ENCODE data around the gene AKR1E2. TPM values are rescaled to one million over a fixed set of nuclear protein-coding genes. Genes with fewer than 3 reads are reported as not detected.

AKR1E2 gene
- total and polyA plus RNA-seq, 2 donors (not counting 1 experiment from before 2014, with no cell fraction given): 0.42 TPM; not detected in 1

- Histone ChIP-seq H3K9ac (ENCODE audit: low read length) (no peak overlapping the region), H3K4me1 (ENCODE audit: control insufficient read depth in 2 of 2, insufficient read depth in 2 of 2, low read length in 2 of 2) (no peaks in the 10 kb centered on the region), H3K4me2 (replicated peaks; ENCODE audit: low read depth, low read length, poor library complexity, severe bottlenecking) (no peak overlapping the region), H3K27me3 (replicated peaks in 1 of 4; ENCODE audit: control extremely low read depth in 1 of 4, control insufficient read depth in 3 of 4, insufficient read depth in 4 of 4, low read length in 3 of 4) (peaks cover 0 to 4% (median 0%) of the 10 kb centered on the region in 4 experiments), H2AFZ (ENCODE audit: insufficient read depth, low read depth, low read length, poor library complexity, severe bottlenecking) (no peak overlapping the region), H3K4me3 (ENCODE audit: control extremely low read depth in 1 of 5, extremely low read depth in 1 of 5, insufficient read depth in 1 of 5, low read depth in 2 of 5, low read length in 4 of 5) (no peak overlapping the region), H3K27ac (ENCODE audit: low read length in 2 of 2) (no peak overlapping the region), H4K20me1 (ENCODE audit: control insufficient read depth, insufficient read depth, low read length, poor library complexity, severe bottlenecking) (no peaks in the 10 kb centered on the region), H3K9me3 (ENCODE audit: control extremely low read depth in 1 of 3, control insufficient read depth in 2 of 3, insufficient read depth in 1 of 3, low read length in 2 of 3) (no peaks in the 10 kb centered on the region), H3K79me2 (ENCODE audit: control insufficient read depth, insufficient read depth, low read length) (no peaks in the 10 kb centered on the region), H3K36me3 (replicated peaks in 1 of 2; ENCODE audit: control extremely low read depth in 1 of 2, control insufficient read depth in 1 of 2, extremely low read depth in 1 of 2, insufficient read depth in 2 of 2, low read length in 1 of 2) (no peaks in the 10 kb centered on the region)
- Mint-ChIP-seq H3K9me3 (ENCODE audit: insufficient read depth) (no peaks in the 10 kb centered on the region), H3K4me1 (no peaks in the 10 kb centered on the region), H3K27me3 (peaks cover 36% of the 10 kb centered on the region), H3K27ac (no peak overlapping the region), H3K4me3 (no peak overlapping the region)
- ATAC-seq (ENCODE audit: low read depth): no peak
- intact Hi-C loops (cut with micrococcal nuclease): no loop called here
- ChIA-PET CTCF (interaction anchor here (1.3 kb wide), 1 partner anchor 33 kb away, joined by 3 read pairs; no protein-coding TSS in a partner anchor), POLR2A (no interaction called here)
- TF ChIP-seq CTCF (IDR thresholded peaks at IDR 0.05): no peak
- no peak for TF ChIP-seq EZH2 (IDR thresholded peaks at IDR 0.05; ENCODE audit: borderline replicate concordance, insufficient read depth, low read depth, low read length, poor library complexity, severe bottlenecking)
- no peak for DNase-seq
- WGBS (ENCODE audit: insufficient coverage): 80% methylated on average over 1 of the region's 4 CpGs
Measured at GRCh38 chr10:4816966-4817365, 9.0 kb upstream of the AKR1E2 start.

- Histone ChIP-seq H3K9me3 (ENCODE audit: control extremely low read depth in 1 of 3, control insufficient read depth in 2 of 3, insufficient read depth in 1 of 3, low read length in 2 of 3) (no peaks in the 10 kb centered on the region), H2AFZ (ENCODE audit: insufficient read depth, low read depth, low read length, poor library complexity, severe bottlenecking) (no peak overlapping the region), H3K36me3 (replicated peaks in 1 of 2; ENCODE audit: control extremely low read depth in 1 of 2, control insufficient read depth in 1 of 2, extremely low read depth in 1 of 2, insufficient read depth in 2 of 2, low read length in 1 of 2) (no peaks in the 10 kb centered on the region), H3K4me2 (replicated peaks; ENCODE audit: low read depth, low read length, poor library complexity, severe bottlenecking) (no peak overlapping the region), H4K20me1 (ENCODE audit: control insufficient read depth, insufficient read depth, low read length, poor library complexity, severe bottlenecking) (no peaks in the 10 kb centered on the region), H3K79me2 (ENCODE audit: control insufficient read depth, insufficient read depth, low read length) (no peaks in the 10 kb centered on the region), H3K9ac (ENCODE audit: low read length) (no peak overlapping the region), H3K4me1 (ENCODE audit: control insufficient read depth in 2 of 2, insufficient read depth in 2 of 2, low read length in 2 of 2) (no peaks in the 10 kb centered on the region), H3K4me3 (ENCODE audit: control extremely low read depth in 1 of 5, extremely low read depth in 1 of 5, insufficient read depth in 1 of 5, low read depth in 2 of 5, low read length in 4 of 5) (no peak overlapping the region), H3K27me3 (replicated peaks in 1 of 4; ENCODE audit: control extremely low read depth in 1 of 4, control insufficient read depth in 3 of 4, insufficient read depth in 4 of 4, low read length in 3 of 4) (peaks cover 0 to 4% (median 1%) of the 10 kb centered on the region in 4 experiments), H3K27ac (ENCODE audit: low read length in 2 of 2) (no peak overlapping the region)
- intact Hi-C loops (cut with micrococcal nuclease): no loop called here
- Mint-ChIP-seq H3K9me3 (ENCODE audit: insufficient read depth) (no peaks in the 10 kb centered on the region), H3K4me1 (no peaks in the 10 kb centered on the region), H3K27me3 (peaks cover 44% of the 10 kb centered on the region), H3K4me3 (no peak overlapping the region), H3K27ac (no peak overlapping the region)
- DNase-seq (no peak), ATAC-seq (ENCODE audit: low read depth) (no peak)
- ChIA-PET POLR2A (no interaction called here), CTCF (interaction anchor here (0.6 to 1.3 kb wide), 2 partner anchors 8 to 52 kb away, joined by 3 to 4 read pairs; no protein-coding TSS in a partner anchor)
- no peak for TF ChIP-seq EZH2 (IDR thresholded peaks at IDR 0.05; ENCODE audit: borderline replicate concordance, insufficient read depth, low read depth, low read length, poor library complexity, severe bottlenecking)
- no peak for TF ChIP-seq CTCF (IDR thresholded peaks at IDR 0.05)
- WGBS (ENCODE audit: insufficient coverage): no CpG with 5 or more reads among the region's 2 CpGs
Measured at GRCh38 chr10:4819067-4819466, 6.9 kb upstream of the AKR1E2 start.
